Measurements from ENCODE around the gene TESPA1. TPM values are rescaled to one million over a fixed set of nuclear protein-coding genes. Genes with fewer than 3 reads are reported as not detected.

Gene TESPA1
- total RNA-seq, 1 experiment from 2014 or later: not detected

DNA sequence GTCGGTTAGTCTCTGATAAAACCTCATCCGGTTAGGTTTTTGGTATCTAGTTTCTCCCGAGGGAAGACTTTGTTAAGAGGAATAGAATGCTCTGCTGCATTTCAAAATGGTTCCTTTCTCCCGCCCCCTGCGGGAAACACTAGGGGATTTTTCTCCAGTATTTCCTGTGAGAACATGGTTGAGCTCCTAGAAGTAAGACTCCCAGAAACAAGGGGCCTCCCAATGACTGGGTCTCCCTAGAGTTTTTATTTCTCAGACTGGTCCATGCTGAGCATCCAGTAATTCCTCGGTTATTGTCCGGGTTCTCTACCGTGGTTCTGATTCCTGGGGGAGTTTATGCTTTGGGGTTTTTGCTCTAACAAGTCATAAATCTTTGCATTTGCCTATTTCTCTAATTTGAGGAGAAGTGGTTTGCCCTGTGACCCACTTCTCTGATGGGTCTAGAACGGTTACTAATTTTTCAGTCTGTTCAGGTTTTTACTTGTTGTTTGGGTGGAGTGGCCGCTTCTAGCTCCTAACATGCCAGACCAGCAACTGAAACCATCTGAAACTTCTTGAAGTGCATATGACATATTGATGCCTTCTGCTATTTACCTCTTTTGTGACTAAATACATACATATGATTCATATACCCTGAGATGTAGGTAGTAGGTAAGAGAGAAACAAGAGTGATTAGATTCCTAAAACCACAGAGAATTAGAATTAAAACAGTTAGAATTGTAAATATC is 25.1 kb downstream of the TESPA1 start:
- TF ChIP-seq, protein P1, sequence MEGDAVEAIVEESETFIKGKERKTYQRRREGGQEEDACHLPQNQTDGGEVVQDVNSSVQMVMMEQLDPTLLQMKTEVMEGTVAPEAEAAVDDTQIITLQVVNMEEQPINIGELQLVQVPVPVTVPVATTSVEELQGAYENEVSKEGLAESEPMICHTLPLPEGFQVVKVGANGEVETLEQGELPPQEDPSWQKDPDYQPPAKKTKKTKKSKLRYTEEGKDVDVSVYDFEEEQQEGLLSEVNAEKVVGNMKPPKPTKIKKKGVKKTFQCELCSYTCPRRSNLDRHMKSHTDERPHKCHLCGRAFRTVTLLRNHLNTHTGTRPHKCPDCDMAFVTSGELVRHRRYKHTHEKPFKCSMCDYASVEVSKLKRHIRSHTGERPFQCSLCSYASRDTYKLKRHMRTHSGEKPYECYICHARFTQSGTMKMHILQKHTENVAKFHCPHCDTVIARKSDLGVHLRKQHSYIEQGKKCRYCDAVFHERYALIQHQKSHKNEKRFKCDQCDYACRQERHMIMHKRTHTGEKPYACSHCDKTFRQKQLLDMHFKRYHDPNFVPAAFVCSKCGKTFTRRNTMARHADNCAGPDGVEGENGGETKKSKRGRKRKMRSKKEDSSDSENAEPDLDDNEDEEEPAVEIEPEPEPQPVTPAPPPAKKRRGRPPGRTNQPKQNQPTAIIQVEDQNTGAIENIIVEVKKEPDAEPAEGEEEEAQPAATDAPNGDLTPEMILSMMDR (IDR thresholded peaks at IDR 0.05; ENCODE audit: insufficient read depth in 1 of 2, low read depth in 1 of 2, low read length in 1 of 2, severe bottlenecking in 1 of 2, unreplicated experiment in 1 of 2): no peak
- BruUV-seq (replicated peaks): no TSS peak
- Histone ChIP-seq H3K9me3 (no peaks in the 10 kb centered on the region), H3K36me3 (ENCODE audit: control insufficient read depth, insufficient read depth, low read length) (no peaks in the 10 kb centered on the region), H3K27me3 (replicated peaks; ENCODE audit: control insufficient read depth, insufficient read depth, low read length) (no peaks in the 10 kb centered on the region), H3K4me3 (ENCODE audit: low read depth, low read length) (no peak overlapping the region), H3K4me1 (no peaks in the 10 kb centered on the region)
- ChIA-PET POLR2A (no interaction called here), CTCF (no interaction called here)
- no peaks in the 10 kb centered on the region for H3K4me1 Mint-ChIP-seq (ENCODE audit: low read depth, unreplicated experiment)
- no peak for DNase-seq
- no peak overlapping the region for H3K27ac Mint-ChIP-seq (ENCODE audit: unreplicated experiment)
- H3K9me3 Mint-ChIP-seq (ENCODE audit: unreplicated experiment): no peaks in the 10 kb centered on the region
- H3K27me3 Mint-ChIP-seq (ENCODE audit: insufficient read depth, unreplicated experiment): peaks cover 20% of the 10 kb centered on the region
- intact Hi-C loops (cut with micrococcal nuclease; ENCODE audit: unreplicated experiment): no loop called here
- no peak overlapping the region for H3K4me3 Mint-ChIP-seq (ENCODE audit: unreplicated experiment)
- peaks cover 4% of the 10 kb centered on the region for H3K36me3 Mint-ChIP-seq (ENCODE audit: insufficient read depth, unreplicated experiment)

DNA sequence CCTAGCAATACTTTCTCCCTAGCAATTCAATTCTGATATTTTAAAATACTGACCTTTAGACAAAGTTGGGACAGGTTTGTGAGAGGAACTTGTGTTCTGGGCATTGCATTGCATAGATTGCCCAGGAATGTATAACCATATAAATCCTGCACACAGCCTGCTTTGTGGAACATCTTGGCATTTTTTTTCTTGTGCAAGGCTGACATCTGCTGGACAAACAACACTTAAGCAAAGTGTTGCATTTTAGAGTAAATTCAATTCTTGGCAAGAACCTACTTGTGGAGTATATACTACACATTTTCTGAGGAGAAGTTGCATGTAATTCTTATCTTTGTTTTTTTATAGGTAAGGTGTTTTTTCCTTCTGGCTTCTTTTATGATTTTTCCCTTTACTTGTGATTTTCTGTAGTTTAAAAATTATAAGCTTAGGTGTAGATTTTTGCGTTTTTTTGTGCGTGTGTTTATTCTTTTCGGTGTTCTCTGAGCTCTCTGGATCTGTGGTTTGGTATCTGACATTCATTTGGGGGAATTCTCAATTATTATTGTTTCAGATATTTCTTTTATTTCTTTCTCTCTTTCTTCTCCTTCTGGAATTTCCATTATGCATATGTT is 26.4 kb downstream of the TESPA1 start:
- intact Hi-C loops (cut with micrococcal nuclease; ENCODE audit: unreplicated experiment): loop anchor here (1.0 kb wide), 4 partner anchors 104 to 256 kb away; partner anchors contain the start of gene MUCL1
- TF ChIP-seq, protein P1 (IDR thresholded peaks at IDR 0.05; ENCODE audit: insufficient read depth in 1 of 2, low read depth in 1 of 2, low read length in 1 of 2, severe bottlenecking in 1 of 2, unreplicated experiment in 1 of 2): peak; percentile 58 to 68
- ChIA-PET CTCF (interaction anchor here (0.7 kb wide), 2 partner anchors 18 to 199 kb away, joined by 4 to 5 read pairs; no protein-coding TSS in a partner anchor), POLR2A (no interaction called here)
- peak; percentile 48 to 60 for DNase-seq
- Histone ChIP-seq H3K4me3 (ENCODE audit: low read depth, low read length) (no peak overlapping the region), H3K36me3 (ENCODE audit: control insufficient read depth, insufficient read depth, low read length) (no peaks in the 10 kb centered on the region), H3K27me3 (replicated peaks; ENCODE audit: control insufficient read depth, insufficient read depth, low read length) (no peaks in the 10 kb centered on the region), H3K9me3 (no peaks in the 10 kb centered on the region), H3K4me1 (no peaks in the 10 kb centered on the region)
- Mint-ChIP-seq H3K27me3 (ENCODE audit: insufficient read depth, unreplicated experiment) (peaks cover 15% of the 10 kb centered on the region), H3K36me3 (ENCODE audit: insufficient read depth, unreplicated experiment) (peaks cover 4% of the 10 kb centered on the region), H3K4me1 (ENCODE audit: low read depth, unreplicated experiment) (no peaks in the 10 kb centered on the region), H3K4me3 (ENCODE audit: unreplicated experiment) (no peak overlapping the region), H3K9me3 (ENCODE audit: unreplicated experiment) (no peaks in the 10 kb centered on the region), H3K27ac (ENCODE audit: unreplicated experiment) (no peak overlapping the region)
- BruUV-seq (replicated peaks): no TSS peak

DNA sequence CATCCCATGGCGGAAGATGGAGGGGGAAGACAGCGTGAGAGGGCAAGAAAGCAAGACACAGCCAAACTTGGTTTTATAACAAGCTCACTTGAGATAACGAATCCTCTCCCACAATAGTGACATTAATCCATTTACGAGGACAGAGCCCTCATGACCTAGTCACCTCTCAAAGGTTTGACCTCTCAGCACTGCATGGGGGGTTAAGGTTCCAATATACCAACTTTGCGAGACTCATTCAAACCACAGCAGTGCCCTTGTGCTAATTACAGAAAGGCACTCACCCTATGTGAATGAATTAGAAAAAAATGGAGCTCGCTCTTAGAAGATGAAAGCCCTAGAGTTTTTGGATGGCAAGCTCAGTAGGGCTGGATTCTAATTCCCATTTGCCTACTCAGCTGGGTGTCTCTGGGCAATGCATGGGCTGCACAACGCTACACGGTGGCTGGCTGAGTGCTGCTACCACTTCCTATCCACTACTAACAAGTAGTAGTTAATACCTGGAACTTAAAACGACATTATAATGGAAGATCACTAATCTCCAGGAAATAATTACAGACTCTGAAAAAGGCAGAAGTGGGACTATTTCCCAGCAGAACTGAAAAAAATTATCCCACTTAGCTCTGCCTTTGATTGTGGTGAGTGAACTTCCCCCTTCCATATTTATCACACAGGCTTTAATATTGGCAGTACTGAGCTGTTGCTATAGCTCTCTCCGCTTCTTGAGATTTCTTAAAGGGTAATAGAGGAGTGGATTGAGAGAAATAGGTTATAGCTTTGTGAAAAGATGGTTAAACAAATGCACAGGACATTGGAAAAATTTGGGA is 27.5 kb downstream of the TESPA1 start:
- Histone ChIP-seq H3K4me1 (no peaks in the 10 kb centered on the region), H3K4me3 (ENCODE audit: low read depth, low read length) (no peak overlapping the region), H3K36me3 (ENCODE audit: control insufficient read depth, insufficient read depth, low read length) (no peaks in the 10 kb centered on the region), H3K9me3 (no peaks in the 10 kb centered on the region), H3K27me3 (replicated peaks; ENCODE audit: control insufficient read depth, insufficient read depth, low read length) (no peaks in the 10 kb centered on the region)
- no peak overlapping the region for H3K4me3 Mint-ChIP-seq (ENCODE audit: unreplicated experiment)
- TF ChIP-seq, protein P1 (IDR thresholded peaks at IDR 0.05; ENCODE audit: insufficient read depth in 1 of 2, low read depth in 1 of 2, low read length in 1 of 2, severe bottlenecking in 1 of 2, unreplicated experiment in 1 of 2): no peak
- no TSS peak for BruUV-seq (replicated peaks)
- ChIA-PET CTCF (interaction anchor here (1.4 kb wide), 1 partner anchor 198 kb away, joined by 7 read pairs; no protein-coding TSS in a partner anchor), POLR2A (no interaction called here)
- peaks cover 4% of the 10 kb centered on the region for H3K36me3 Mint-ChIP-seq (ENCODE audit: insufficient read depth, unreplicated experiment)
- H3K27ac Mint-ChIP-seq (ENCODE audit: unreplicated experiment): no peak overlapping the region
- H3K27me3 Mint-ChIP-seq (ENCODE audit: insufficient read depth, unreplicated experiment): peaks cover 12% of the 10 kb centered on the region
- intact Hi-C loops (cut with micrococcal nuclease; ENCODE audit: unreplicated experiment): no loop called here
- H3K4me1 Mint-ChIP-seq (ENCODE audit: low read depth, unreplicated experiment): no peaks in the 10 kb centered on the region
- H3K9me3 Mint-ChIP-seq (ENCODE audit: unreplicated experiment): no peaks in the 10 kb centered on the region
- no peak for DNase-seq
